Smooth muscle cell of the brain vasculature (primary cell): Measurements from ENCODE around the gene PSMG1.
"Not testable (repeated sequence)": the region's sequence is repeated elsewhere in the genome, so short reads cannot be mapped to it uniquely, and the experiment has no call there.

Experiments used
- DNase-seq: peaks from one replicate; pipeline ENCODE4 v3.0.0-alpha.2; 2012; ENCODE audit warnings: low read depth, low spot score

Gene PSMG1

GRCh38 chr21:39188521-39189139, 5.4 kb upstream of the PSMG1 start:
- DNase-seq, result no peak

DNA sequence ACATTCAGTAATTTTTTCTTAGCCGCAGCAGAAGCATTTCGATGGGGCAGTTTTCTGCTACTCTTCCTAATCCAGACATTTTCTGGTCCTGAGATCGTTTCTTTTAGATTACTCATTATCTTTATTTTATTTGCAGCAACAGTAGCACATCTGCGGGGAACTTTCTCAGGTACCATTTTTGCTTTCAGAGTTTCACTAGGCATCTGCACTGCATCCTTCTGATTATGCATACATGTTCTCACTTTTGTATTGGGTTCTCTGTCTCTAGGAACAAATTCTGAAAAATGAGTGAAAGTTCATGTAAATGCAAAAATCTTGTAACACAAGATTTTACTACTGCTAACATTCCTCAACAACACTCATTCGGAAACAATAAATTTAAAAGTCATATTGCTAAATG, 3.9 kb upstream of the PSMG1 start:
- DNase-seq, result no peak

- no peak for DNase-seq
Observed at GRCh38 chr21:39186676-39187075, 3.4 kb upstream of the PSMG1 start.

GRCh38 chr21:39185157-39185556, 1.9 kb upstream of the PSMG1 start:
- DNase-seq, result no peak

DNA sequence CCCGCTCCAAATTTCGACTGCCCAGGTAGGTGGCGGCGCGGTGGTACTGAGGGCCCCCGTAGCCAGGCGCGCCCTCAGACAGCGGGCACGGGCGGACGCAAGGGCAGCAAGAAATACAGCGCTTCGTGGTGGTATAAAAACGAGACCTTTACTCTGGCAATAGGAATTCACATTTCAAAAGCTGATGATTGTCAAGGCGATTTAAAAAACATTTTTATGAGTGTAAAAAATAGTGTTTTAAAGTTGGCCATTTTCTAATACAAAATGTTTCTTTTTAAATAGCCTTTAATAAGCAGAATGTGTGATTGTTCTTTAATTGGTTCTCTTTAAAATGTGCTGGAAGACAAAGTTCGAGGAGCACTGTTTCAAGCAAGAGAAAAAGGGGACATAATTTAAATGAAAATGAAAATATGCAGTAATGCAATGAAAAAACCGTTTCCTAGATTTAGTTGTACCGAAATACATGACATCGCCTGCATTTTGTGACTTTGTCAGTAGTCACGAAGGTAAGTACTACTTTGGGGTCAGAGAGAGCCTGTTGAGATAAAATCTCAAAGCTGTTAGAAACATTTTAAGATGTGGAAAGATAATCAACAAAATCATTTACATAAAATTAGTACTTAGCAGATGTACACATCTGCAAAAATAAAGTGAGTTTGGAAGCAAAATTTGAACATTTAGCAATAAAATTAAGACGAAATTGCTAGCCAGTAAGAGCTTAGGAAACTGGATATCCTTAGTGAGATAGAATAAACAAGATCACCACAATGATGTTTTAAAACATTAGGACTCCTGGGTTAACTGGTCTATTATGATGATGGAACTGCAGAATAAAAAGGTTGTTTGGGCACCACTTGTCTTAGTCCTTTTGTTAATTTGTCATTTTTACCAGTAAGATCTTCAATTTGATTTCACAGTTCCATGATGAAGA, 1.1 kb upstream of the PSMG1 start:
- no peak for DNase-seq

GRCh38 chr21:39182484-39183271, 573 bp downstream of the PSMG1 start:
- no peak for DNase-seq

GRCh38 chr21:39182016-39182415, 1.2 kb downstream of the PSMG1 start:
- no peak for DNase-seq

GRCh38 chr21:39181205-39181818, 1.9 kb downstream of the PSMG1 start:
- DNase-seq, result no peak

- DNase-seq, result no peak
Observed at GRCh38 chr21:39180429-39181019, 2.7 kb downstream of the PSMG1 start.

GRCh38 chr21:39178421-39178820, 4.8 kb downstream of the PSMG1 start:
- no peak for DNase-seq

- DNase-seq, result no peak
Observed at GRCh38 chr21:39176271-39176709, 7.0 kb downstream of the PSMG1 start.

DNA sequence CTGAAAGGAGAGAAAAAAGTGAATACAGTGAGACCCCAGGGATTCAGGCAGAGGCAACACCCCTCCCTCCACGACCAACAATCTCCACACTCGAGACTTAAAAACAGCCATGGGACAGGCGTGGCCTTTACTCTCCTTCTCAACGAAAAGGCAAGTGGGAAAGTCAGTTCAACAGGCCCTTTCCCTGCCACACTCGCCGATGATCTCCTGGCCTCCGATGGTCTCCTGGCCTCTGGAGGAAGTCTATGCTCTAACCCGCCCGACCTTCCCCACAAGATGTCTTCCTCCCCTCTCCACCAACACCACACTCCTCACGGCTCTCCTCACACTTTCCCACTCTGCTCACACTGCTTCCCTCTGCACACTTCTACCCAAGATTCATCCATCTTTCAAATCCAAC, 7.6 kb downstream of the PSMG1 start:
- no peak for DNase-seq

- no peak for DNase-seq
Observed at GRCh38 chr21:39175154-39175553, 8.1 kb downstream of the PSMG1 start.

DNA sequence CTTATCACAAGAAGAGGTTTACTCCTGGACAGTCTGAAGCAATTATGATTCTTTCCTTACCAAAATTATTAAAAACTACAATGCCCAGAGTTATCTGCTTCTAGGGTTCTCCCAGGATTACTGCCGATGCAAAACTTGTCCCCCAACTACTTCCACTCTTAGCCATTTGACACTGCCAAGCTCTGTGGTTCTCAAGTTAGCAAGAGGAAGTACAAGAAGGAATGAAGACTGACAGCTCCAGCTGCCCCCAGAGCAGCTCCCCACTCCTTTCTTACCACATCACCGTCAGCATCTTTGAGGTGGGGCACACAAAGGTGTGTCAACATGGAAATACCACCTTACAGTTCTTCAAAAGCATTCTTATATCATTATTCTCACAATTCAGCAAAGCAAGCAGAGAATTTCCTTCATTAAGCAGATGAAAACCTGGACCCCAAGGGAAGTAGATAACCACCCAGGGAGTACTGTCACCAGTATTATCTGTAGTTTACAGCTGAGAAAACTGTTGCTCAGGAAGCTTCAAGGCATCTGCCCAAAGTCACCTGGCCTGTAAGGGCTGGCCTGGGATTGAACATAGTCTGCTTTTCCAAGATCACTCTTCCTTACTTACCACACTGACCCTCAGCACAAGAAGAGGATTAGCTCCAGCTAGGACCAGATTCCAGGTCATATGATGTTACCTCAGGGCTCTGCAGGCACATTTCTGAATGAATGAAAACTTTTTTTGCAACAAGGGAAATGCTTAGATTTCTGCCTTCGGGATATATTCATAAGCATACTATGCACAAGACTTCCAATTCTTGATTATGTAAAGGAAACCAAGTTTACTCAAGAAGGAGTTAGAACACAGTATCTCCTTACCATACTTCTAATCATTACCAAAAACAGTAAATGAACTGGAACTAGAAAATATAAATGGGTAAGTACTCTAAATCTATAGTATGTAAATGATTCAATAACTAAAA, 9.3 kb downstream of the PSMG1 start:
- DNase-seq, result no peak

DNA sequence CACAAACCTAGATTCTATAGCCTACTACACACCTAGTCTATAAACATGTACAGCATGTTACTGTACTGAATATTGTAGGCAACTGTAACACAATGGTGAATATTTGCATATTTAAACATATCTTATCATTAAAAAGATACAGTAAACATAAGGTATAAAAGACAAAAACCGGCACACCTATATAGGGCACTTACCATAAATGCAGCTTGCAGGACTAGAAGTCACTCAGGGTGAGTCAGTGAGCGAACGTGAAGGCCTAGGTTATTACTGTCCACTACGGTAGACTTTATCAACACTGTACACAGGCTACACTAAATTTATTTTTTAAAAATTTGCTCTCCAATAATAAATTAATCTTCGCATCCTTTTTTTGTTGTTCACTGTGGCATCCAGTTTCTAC, 13.3 kb downstream of the PSMG1 start:
- DNase-seq, result no peak

DNA sequence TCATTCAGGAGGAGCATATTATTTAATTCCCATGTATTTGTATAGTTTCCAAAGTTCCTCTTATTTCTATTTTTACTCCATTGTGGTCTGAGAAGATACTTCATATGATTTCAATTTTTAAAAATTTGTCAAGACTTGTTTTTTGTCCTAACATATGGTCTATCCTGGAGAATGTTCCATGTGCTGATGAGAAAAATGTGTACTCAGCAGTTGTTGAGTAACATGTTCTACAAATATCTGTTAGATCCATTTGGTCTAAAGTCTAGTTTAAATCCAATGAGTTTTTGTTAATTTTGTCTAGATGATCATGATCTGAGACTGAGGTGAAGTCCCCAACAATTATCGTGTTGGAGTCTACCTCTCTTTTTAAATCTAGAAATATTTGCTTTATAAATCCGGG, 14.5 kb downstream of the PSMG1 start:
- DNase-seq, result no peak

DNA sequence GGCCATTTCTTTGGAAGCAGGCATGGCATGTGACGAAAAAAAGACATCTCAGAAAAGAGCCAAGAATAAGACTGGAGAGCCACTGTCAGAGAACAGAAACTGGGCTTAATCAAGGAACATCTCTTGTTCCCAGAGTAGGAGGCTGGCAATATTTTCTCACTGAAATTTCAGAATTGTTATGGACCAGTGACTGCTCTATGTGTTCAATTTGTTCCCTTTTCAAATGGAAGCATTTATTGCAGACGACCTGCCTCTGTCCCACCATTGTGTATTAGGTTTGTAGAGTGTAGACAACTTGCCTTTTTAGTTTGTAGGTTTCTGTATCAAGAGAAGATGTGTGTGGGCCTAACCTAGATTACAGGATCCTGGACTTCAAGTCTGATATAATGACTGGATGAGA, 18.7 kb downstream of the PSMG1 start:
- no peak for DNase-seq

GRCh38 chr21:39161064-39161463, 22.2 kb downstream of the PSMG1 start:
- no peak for DNase-seq

DNA sequence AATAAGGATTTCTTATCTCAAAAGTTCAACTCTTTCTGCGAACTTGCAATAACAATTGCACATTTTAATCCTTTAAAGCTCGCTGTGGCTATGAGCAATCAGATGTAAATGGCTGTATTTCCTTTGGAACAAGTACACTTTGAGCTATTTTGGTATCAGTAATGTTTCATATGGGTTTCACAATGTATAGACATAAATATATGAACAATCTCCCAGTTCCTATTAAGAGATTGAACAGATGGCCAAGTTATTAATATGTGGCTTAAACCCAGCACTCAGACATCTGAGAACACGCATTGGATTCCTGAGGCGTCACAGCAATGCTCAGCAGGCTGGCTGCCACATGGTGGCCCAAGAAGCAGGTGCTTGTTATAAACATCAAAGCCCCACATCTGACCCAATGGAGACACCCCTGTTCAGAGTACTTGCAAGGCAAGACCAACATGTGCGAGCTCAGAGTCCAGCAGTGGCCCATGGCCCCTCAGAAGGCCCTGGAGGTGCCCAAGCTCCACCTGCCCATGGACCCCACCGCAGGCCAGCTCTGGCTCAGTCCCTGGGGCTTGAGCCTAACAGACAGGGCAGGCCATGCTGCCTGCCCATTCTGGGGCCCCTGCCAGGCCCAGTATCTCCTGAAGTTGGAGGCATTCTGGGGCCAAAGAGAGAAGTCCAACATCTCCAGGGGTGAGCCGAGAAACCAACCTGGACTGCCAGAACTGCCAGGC, 23.7 kb downstream of the PSMG1 start:
- DNase-seq, result no peak

DNA sequence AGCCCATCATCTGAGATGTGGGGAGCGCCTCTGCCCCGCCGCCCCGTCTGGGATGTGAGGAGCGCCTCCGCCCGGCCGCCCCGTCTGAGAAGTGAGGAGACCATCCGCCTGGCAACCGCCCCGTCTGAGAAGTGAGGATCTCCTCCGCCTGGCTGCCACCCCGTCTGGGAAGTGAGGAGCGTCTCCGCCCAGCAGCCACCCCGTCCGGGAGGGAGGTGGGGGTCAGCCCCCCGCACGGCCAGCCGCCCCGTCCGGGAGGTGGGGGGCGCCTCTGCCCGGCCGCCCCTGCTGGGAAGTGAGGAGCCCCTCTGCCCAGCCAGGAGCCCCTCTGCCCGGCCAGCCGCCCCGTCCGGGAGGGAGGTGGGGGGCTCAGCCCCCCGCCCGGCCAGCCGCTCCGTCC, 26.0 kb downstream of the PSMG1 start:
- not testable (repeated sequence) for DNase-seq
